ENCODE results near the gene LRCOL1. TPM values are rescaled to one million over a fixed set of nuclear protein-coding genes. Genes with fewer than 3 reads are reported as not detected.

The LRCOL1 gene
- total RNA-seq, 2 experiments from 2014 or later = not detected

GRCh38 chr12:132619386-132620112, 9.2 kb upstream of the LRCOL1 start:
- DNase-seq (no peak), ATAC-seq (no peak)
- H3K9me3 Mint-ChIP-seq (ENCODE audit: low read depth) = peaks cover 10% of the 10 kb centered on the region
- H3K27ac Mint-ChIP-seq = no peak overlapping the region
- H3K4me1 Mint-ChIP-seq = peaks cover 2% of the 10 kb centered on the region
- peaks cover 23% of the 10 kb centered on the region for H3K27me3 Mint-ChIP-seq
- peaks cover 13% of the 10 kb centered on the region for H3K36me3 Mint-ChIP-seq
- CTCF ChIA-PET = interaction anchor here (1.5 kb wide), 1 partner anchor 19 kb away, joined by 4 read pairs; no protein-coding TSS in a partner anchor
- H3K4me3 Mint-ChIP-seq = no peak overlapping the region

DNA sequence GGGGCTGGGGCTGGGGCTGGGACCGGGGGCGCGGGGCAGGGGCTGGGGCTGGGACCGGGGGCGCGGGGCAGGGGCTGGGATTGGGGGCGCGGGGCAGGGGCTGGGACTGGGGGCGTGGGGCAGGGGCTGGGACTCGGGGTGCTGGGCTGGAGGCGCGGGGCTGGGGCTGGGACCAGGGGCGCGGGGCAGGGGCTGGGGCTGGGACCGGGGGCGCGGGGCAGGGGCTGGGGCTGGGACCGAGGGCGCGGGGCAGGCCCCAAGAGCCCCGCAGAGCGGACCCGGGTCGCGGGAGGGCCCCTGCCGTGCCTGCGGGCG, 8.6 kb upstream of the LRCOL1 start:
- Mint-ChIP-seq H3K36me3 (peaks cover 13% of the 10 kb centered on the region), H3K4me3 (no peak overlapping the region), H3K4me1 (peaks cover 2% of the 10 kb centered on the region), H3K9me3 (ENCODE audit: low read depth) (peaks cover 10% of the 10 kb centered on the region), H3K27ac (no peak overlapping the region), H3K27me3 (peaks cover 23% of the 10 kb centered on the region)
- no peak for ATAC-seq
- CTCF ChIA-PET = interaction anchor here (1.5 kb wide), 1 partner anchor 20 kb away, joined by 4 read pairs; no protein-coding TSS in a partner anchor
- DNase-seq = no peak

DNA sequence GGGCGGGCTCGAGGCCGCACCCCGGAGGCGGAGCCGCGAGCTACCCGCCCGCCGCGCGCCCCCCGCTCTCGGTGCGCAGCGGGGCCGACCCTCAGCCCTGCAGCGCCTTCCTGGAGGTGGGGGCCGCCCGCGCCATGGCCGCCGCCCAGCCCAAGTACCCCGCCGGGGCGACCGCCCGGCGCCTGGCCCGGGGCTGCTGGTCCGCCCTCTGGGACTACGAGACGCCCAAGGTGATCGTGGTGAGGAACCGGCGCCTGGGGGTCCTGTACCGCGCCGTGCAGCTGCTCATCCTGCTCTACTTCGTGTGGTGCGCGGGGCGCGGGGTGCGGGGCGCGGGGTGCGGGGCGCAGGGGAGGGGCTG, 8.3 kb upstream of the LRCOL1 start, which contains the start of gene P2RX2:
Gene P2RX2, plus strand, starts transcription at position 94 of the 361 bp plus-strand sequence. Its CDS starts 41 bp downstream, at position 135.
- H3K4me3 Mint-ChIP-seq = no peak within 1 kb of the TSS

GRCh38 chr12:132617822-132618682, 7.7 kb upstream of the LRCOL1 start:
- H3K9me3 Mint-ChIP-seq (ENCODE audit: low read depth) = peaks cover 10% of the 10 kb centered on the region
- peaks cover 13% of the 10 kb centered on the region for H3K36me3 Mint-ChIP-seq
- H3K4me1 Mint-ChIP-seq = peaks cover 2% of the 10 kb centered on the region
- ATAC-seq = no peak
- DNase-seq = no peak
- H3K4me3 Mint-ChIP-seq = no peak overlapping the region
- peak overlapping the region; percentile 28 for H3K27ac Mint-ChIP-seq
- H3K27me3 Mint-ChIP-seq = peaks cover 24% of the 10 kb centered on the region
- CTCF ChIA-PET = interaction anchor here (0.9 kb wide), 1 partner anchor 203 kb away, joined by 4 read pairs; no protein-coding TSS in a partner anchor

More for the DNA sequence above, 8.3 kb upstream of the LRCOL1 start, which contains the start of gene P2RX2:
- DNase-seq (no peak), ATAC-seq (no peak)
- peaks cover 10% of the 10 kb centered on the region for H3K9me3 Mint-ChIP-seq (ENCODE audit: low read depth)
- peaks cover 23% of the 10 kb centered on the region for H3K27me3 Mint-ChIP-seq
- peaks cover 13% of the 10 kb centered on the region for H3K36me3 Mint-ChIP-seq
- CTCF ChIA-PET = no interaction called here
- H3K27ac Mint-ChIP-seq = peak within 1 kb of the TSS; percentile 28
- H3K4me1 Mint-ChIP-seq = peaks cover 2% of the 10 kb centered on the region

DNA sequence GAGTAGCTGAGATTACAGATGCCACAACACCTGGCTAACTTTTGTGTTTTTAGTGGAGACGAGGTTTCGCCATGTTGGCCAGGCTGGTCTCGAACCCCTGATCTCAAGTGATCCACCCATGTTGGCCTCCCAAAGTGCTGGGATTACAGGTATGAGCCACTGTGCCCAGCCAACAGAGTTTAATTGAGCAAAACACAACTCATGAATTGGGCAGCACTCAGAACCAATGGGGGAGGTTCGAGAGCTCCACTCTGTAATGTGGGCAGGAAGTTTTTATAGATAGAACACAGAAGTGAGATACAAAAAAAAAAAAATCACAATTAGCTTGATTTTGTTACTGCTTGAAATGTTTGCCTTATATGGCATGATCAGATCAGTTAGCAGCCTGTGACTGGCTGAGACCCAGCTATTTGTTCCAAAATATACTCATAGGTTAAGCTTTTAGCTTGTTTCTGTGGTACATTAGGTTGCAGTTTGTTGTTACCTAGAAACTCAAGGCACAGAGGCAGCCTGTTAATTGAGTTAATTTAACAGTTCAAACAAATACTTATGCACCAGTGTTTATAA, 6.8 kb upstream of the LRCOL1 start:
- CTCF ChIA-PET = interaction anchor here (0.9 to 1.4 kb wide), 2 partner anchors 22 to 202 kb away, joined by 4 to 6 read pairs; no protein-coding TSS in a partner anchor
- ATAC-seq = no peak
- no peak overlapping the region for H3K27ac Mint-ChIP-seq
- H3K4me3 Mint-ChIP-seq = no peak overlapping the region
- peaks cover 29% of the 10 kb centered on the region for H3K27me3 Mint-ChIP-seq
- DNase-seq = no peak
- peaks cover 10% of the 10 kb centered on the region for H3K9me3 Mint-ChIP-seq (ENCODE audit: low read depth)
- no peaks in the 10 kb centered on the region for H3K4me1 Mint-ChIP-seq
- peaks cover 13% of the 10 kb centered on the region for H3K36me3 Mint-ChIP-seq

GRCh38 chr12:132615579-132616038, 5.2 kb upstream of the LRCOL1 start:
- H3K4me3 Mint-ChIP-seq = no peak overlapping the region
- peaks cover 40% of the 10 kb centered on the region for H3K27me3 Mint-ChIP-seq
- H3K27ac Mint-ChIP-seq = no peak overlapping the region
- DNase-seq (no peak), ATAC-seq (no peak)
- H3K36me3 Mint-ChIP-seq = peaks cover 15% of the 10 kb centered on the region
- H3K4me1 Mint-ChIP-seq = no peaks in the 10 kb centered on the region
- peaks cover 10% of the 10 kb centered on the region for H3K9me3 Mint-ChIP-seq (ENCODE audit: low read depth)
- CTCF ChIA-PET = interaction anchor here (0.8 to 3.3 kb wide), 17 partner anchors 10 to 462 kb away, joined by 3 to 32 read pairs (median 4); no protein-coding TSS in a partner anchor

- CTCF ChIA-PET = interaction anchor here (0.8 to 3.3 kb wide), 19 partner anchors 11 to 507 kb away, joined by 3 to 32 read pairs (median 4); no protein-coding TSS in a partner anchor
- H3K4me1 Mint-ChIP-seq = peaks cover 1% of the 10 kb centered on the region
- peaks cover 42% of the 10 kb centered on the region for H3K27me3 Mint-ChIP-seq
- no peak overlapping the region for H3K27ac Mint-ChIP-seq
- no peak overlapping the region for H3K4me3 Mint-ChIP-seq
- peaks cover 15% of the 10 kb centered on the region for H3K36me3 Mint-ChIP-seq
- ATAC-seq (peak; percentile 91), DNase-seq (peak; percentile 85)
- peaks cover 10% of the 10 kb centered on the region for H3K9me3 Mint-ChIP-seq (ENCODE audit: low read depth)
Measured at GRCh38 chr12:132614861-132615578, 4.6 kb upstream of the LRCOL1 start.

- CTCF ChIA-PET = interaction anchor here (1.1 to 3.3 kb wide), 5 partner anchors 10 to 506 kb away, joined by 3 to 32 read pairs (median 7); no protein-coding TSS in a partner anchor
- H3K27me3 Mint-ChIP-seq = peaks cover 47% of the 10 kb centered on the region
- H3K27ac Mint-ChIP-seq = no peak overlapping the region
- ATAC-seq (no peak), DNase-seq (no peak)
- peaks cover 1% of the 10 kb centered on the region for H3K4me1 Mint-ChIP-seq
- no peak overlapping the region for H3K4me3 Mint-ChIP-seq
- peaks cover 15% of the 10 kb centered on the region for H3K36me3 Mint-ChIP-seq
- H3K9me3 Mint-ChIP-seq (ENCODE audit: low read depth) = peaks cover 10% of the 10 kb centered on the region
Measured at GRCh38 chr12:132614029-132614428, 3.6 kb upstream of the LRCOL1 start.

- H3K36me3 Mint-ChIP-seq = peaks cover 4% of the 10 kb centered on the region
- no peak for ATAC-seq
- CTCF ChIA-PET = interaction anchor here (1.0 to 1.4 kb wide), 2 partner anchors 17 to 197 kb away, joined by 3 to 4 read pairs; no protein-coding TSS in a partner anchor
- H3K4me3 Mint-ChIP-seq = no peak overlapping the region
- peaks cover 1% of the 10 kb centered on the region for H3K9me3 Mint-ChIP-seq (ENCODE audit: low read depth)
- H3K27me3 Mint-ChIP-seq = peaks cover 54% of the 10 kb centered on the region
- peaks cover 3% of the 10 kb centered on the region for H3K4me1 Mint-ChIP-seq
- no peak overlapping the region for H3K27ac Mint-ChIP-seq
- DNase-seq = no peak
Measured at GRCh38 chr12:132611620-132612019, 1.2 kb upstream of the LRCOL1 start.

GRCh38 chr12:132610866-132611602, 652 bp upstream of the LRCOL1 start:
- Mint-ChIP-seq H3K9me3 (ENCODE audit: low read depth) (no peaks in the 10 kb centered on the region), H3K4me1 (peaks cover 6% of the 10 kb centered on the region), H3K27ac (no peak overlapping the region), H3K27me3 (peaks cover 58% of the 10 kb centered on the region), H3K4me3 (no peak overlapping the region), H3K36me3 (peaks cover 2% of the 10 kb centered on the region)
- ATAC-seq (no peak), DNase-seq (no peak)
- CTCF ChIA-PET = interaction anchor here (1.0 to 1.4 kb wide), 2 partner anchors 16 to 196 kb away, joined by 3 to 4 read pairs; no protein-coding TSS in a partner anchor

DNA sequence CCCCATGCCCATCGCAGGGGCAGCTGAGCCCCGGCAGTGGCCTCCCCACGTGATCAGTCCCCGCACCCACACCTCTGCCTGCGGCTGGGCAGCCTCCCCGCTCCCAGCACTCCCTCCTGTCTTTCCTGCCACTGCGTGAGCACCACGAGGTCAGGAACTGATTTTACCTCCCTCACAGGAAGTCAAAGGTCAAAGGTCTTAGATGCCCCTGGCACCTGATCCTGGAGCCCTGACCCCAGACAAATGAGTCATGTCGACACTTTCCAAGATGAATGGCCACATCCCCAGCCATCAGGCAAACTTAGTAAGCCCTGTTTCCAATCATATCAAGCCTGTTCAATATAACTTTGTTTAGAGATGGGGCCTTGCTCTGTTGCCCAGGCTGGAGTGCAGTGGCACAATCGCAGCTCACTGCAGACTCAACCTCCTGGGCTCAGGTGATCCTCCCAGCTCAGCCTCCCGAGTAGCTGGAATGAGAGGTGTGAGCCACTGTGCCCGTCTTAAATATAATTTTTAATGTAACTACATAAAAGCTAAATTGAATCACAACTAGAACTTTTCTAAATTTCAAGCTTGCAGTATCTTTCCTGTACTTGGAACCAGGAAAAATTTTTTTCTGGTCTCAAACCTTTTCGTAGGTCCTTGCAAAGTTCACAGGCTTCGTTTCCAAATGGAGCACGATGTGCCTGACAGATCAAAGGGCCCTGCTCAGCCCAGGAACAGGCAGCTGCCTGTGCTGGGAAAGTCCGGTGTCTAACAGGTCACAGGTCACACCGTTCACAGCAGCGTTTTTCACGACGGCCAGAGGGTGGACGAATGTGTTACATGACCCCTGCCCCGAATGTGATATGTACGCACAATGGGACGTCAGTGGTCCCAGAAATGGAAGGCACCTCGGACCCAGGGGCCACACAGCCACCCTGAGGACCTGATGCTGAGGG, 1.9 kb downstream of the LRCOL1 start:
- DNase-seq = no peak
- H3K27me3 Mint-ChIP-seq = peaks cover 68% of the 10 kb centered on the region
- H3K36me3 Mint-ChIP-seq = peaks cover 2% of the 10 kb centered on the region
- no peak overlapping the region for H3K27ac Mint-ChIP-seq
- CTCF ChIA-PET = interaction anchor here (1.3 to 2.6 kb wide), 4 partner anchors 9 to 194 kb away, joined by 4 to 11 read pairs (median 4); no protein-coding TSS in a partner anchor
- no peak for ATAC-seq
- H3K9me3 Mint-ChIP-seq (ENCODE audit: low read depth) = no peaks in the 10 kb centered on the region
- no peak overlapping the region for H3K4me3 Mint-ChIP-seq
- H3K4me1 Mint-ChIP-seq = peaks cover 6% of the 10 kb centered on the region

All from activated CD8-positive, alpha-beta memory T cell treated with anti-CD3 and anti-CD28 coated beads, Interleukin-2, amount 10 ng/mL, durations not matched to agents 7 days and 5 days (primary cell).